ENCODE measurements around the gene ACTN4. TPM values are rescaled to one million over a fixed set of nuclear protein-coding genes. Genes with fewer than 3 reads are reported as not detected.

ACTN4 gene
- total RNA-seq, 1 donor from 2014 or later = 127 TPM

- peaks cover 4% of the 10 kb centered on the region for H4K20me1 ChIP-seq (ENCODE audit: low read depth)
- Mint-ChIP-seq H3K4me3 (no peak overlapping the region), H3K27me3 (ENCODE audit: insufficient read depth, low read depth) (peaks cover 17% of the 10 kb centered on the region), H3K4me1 (peaks cover 8% of the 10 kb centered on the region), H3K27ac (peak overlapping the region; percentile 72), H3K36me3 (peaks cover 2% of the 10 kb centered on the region), H3K9me3 (no peaks in the 10 kb centered on the region)
- peaks cover 8% of the 10 kb centered on the region for H3K4me1 ChIP-seq
- no peak for TF ChIP-seq EZH2 (IDR thresholded peaks at IDR 0.05)
- no peak for TF ChIP-seq CTCF (IDR thresholded peaks at IDR 0.05)
- H3K4me2 ChIP-seq = no peak overlapping the region
- H3F3A ChIP-seq (ENCODE audit: low read depth) = peaks cover 8% of the 10 kb centered on the region
- H3K4me3 ChIP-seq = no peak overlapping the region
- H2AFZ ChIP-seq (replicated peaks) = no peak overlapping the region
- H3K9ac ChIP-seq = no peak overlapping the region
- H3K36me3 ChIP-seq = no peaks in the 10 kb centered on the region
- no peaks in the 10 kb centered on the region for H3K79me2 ChIP-seq (ENCODE audit: low read depth)
- no peaks in the 10 kb centered on the region for H3K9me3 ChIP-seq (ENCODE audit: low read depth)
- H3K27ac ChIP-seq = no peak overlapping the region
- peaks cover 22% of the 10 kb centered on the region for H3K27me3 ChIP-seq
- DNase-seq (ENCODE audit: low spot score) = no peak
Measured at GRCh38 chr19:38739440-38740256, 92.2 kb downstream of the ACTN4 start.

- Histone ChIP-seq H3F3A (ENCODE audit: low read depth) (peaks cover 2% of the 10 kb centered on the region), H3K9me3 (ENCODE audit: low read depth) (no peaks in the 10 kb centered on the region), H3K79me2 (ENCODE audit: low read depth) (no peaks in the 10 kb centered on the region), H3K4me1 (peaks cover 4% of the 10 kb centered on the region), H3K4me3 (no peak overlapping the region), H3K9ac (no peak overlapping the region), H3K4me2 (no peak overlapping the region), H3K27me3 (peaks cover 22% of the 10 kb centered on the region), H3K36me3 (no peaks in the 10 kb centered on the region), H2AFZ (replicated peaks) (no peak overlapping the region), H4K20me1 (ENCODE audit: low read depth) (no peaks in the 10 kb centered on the region), H3K27ac (no peak overlapping the region)
- Mint-ChIP-seq H3K9me3 (no peaks in the 10 kb centered on the region), H3K4me1 (peaks cover 6% of the 10 kb centered on the region), H3K36me3 (peaks cover 2% of the 10 kb centered on the region), H3K4me3 (no peak overlapping the region), H3K27me3 (ENCODE audit: insufficient read depth, low read depth) (peaks cover 15% of the 10 kb centered on the region), H3K27ac (no peak overlapping the region)
- TF ChIP-seq EZH2 (IDR thresholded peaks at IDR 0.05) (no peak), EZH2phosphoT487 (IDR thresholded peaks at IDR 0.05) (no peak), CTCF (IDR thresholded peaks at IDR 0.05) (no peak)
- DNase-seq (ENCODE audit: low spot score) = no peak
Measured at GRCh38 chr19:38740257-38740592, 92.8 kb downstream of the ACTN4 start.

- no peaks in the 10 kb centered on the region for H4K20me1 ChIP-seq (ENCODE audit: low read depth)
- H3K4me3 Mint-ChIP-seq = no peak overlapping the region
- H3K9me3 Mint-ChIP-seq = no peaks in the 10 kb centered on the region
- H3K4me1 Mint-ChIP-seq = peaks cover 6% of the 10 kb centered on the region
- H3K79me2 ChIP-seq (ENCODE audit: low read depth) = no peaks in the 10 kb centered on the region
- H3K27ac ChIP-seq = no peak overlapping the region
- no peaks in the 10 kb centered on the region for H3K36me3 ChIP-seq
- no peak overlapping the region for H3K4me2 ChIP-seq
- H3K27me3 ChIP-seq = peaks cover 22% of the 10 kb centered on the region
- DNase-seq (ENCODE audit: low spot score) = no peak
- H3K9ac ChIP-seq = no peak overlapping the region
- TF ChIP-seq CTCF (IDR thresholded peaks at IDR 0.05) = no peak
- TF ChIP-seq EZH2 (IDR thresholded peaks at IDR 0.05) = no peak
- TF ChIP-seq EZH2phosphoT487 (IDR thresholded peaks at IDR 0.05) = no peak
- no peak overlapping the region for H3K4me3 ChIP-seq
- no peak overlapping the region for H2AFZ ChIP-seq (replicated peaks)
- no peak overlapping the region for H3K27ac Mint-ChIP-seq
- H3K27me3 Mint-ChIP-seq (ENCODE audit: insufficient read depth, low read depth) = peaks cover 15% of the 10 kb centered on the region
- H3K9me3 ChIP-seq (ENCODE audit: low read depth) = no peaks in the 10 kb centered on the region
- peaks cover 4% of the 10 kb centered on the region for H3K4me1 ChIP-seq
- peaks cover 2% of the 10 kb centered on the region for H3K36me3 Mint-ChIP-seq
- H3F3A ChIP-seq (ENCODE audit: low read depth) = no peaks in the 10 kb centered on the region
Measured at GRCh38 chr19:38740932-38741331, 93.5 kb downstream of the ACTN4 start.

Data from neural progenitor cell (in vitro differentiated cells).